Measurements from ENCODE around the gene SERPINB3. TPM values are rescaled to one million over a fixed set of nuclear protein-coding genes. Genes with fewer than 3 reads are reported as not detected.

Gene SERPINB3
- total RNA-seq, 1 donor from 2014 or later = not detected

DNA sequence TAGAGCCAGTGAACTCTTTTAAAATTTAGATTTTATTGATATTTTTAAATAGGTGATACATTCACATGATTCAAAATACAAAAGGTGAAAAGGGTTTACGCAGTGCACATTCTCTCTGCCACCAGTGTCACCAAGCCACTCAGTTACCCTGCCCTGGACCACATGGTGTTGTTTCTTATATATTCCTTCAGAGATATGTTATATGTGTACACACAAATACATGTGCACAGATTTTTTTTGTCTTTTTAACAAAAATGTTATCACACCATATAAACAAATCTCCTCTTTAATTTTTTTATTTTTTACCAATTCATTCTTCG is 43.8 kb downstream of the SERPINB3 start:
- H3K4me1 Mint-ChIP-seq (ENCODE audit: low read depth) = peaks cover 2% of the 10 kb centered on the region
- no peak for DNase-seq (ENCODE audit: low spot score, unreplicated experiment)
- H3K27ac Mint-ChIP-seq = no peak overlapping the region
- H3K4me3 Mint-ChIP-seq (ENCODE audit: low read depth) = no peak overlapping the region
- no peaks in the 10 kb centered on the region for H3K27me3 Mint-ChIP-seq
- peaks cover 5% of the 10 kb centered on the region for H3K9me3 Mint-ChIP-seq (ENCODE audit: low read depth)
- H3K36me3 Mint-ChIP-seq (ENCODE audit: insufficient read depth) = no peaks in the 10 kb centered on the region
- TF ChIP-seq, protein P1, sequence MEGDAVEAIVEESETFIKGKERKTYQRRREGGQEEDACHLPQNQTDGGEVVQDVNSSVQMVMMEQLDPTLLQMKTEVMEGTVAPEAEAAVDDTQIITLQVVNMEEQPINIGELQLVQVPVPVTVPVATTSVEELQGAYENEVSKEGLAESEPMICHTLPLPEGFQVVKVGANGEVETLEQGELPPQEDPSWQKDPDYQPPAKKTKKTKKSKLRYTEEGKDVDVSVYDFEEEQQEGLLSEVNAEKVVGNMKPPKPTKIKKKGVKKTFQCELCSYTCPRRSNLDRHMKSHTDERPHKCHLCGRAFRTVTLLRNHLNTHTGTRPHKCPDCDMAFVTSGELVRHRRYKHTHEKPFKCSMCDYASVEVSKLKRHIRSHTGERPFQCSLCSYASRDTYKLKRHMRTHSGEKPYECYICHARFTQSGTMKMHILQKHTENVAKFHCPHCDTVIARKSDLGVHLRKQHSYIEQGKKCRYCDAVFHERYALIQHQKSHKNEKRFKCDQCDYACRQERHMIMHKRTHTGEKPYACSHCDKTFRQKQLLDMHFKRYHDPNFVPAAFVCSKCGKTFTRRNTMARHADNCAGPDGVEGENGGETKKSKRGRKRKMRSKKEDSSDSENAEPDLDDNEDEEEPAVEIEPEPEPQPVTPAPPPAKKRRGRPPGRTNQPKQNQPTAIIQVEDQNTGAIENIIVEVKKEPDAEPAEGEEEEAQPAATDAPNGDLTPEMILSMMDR (IDR thresholded peaks at IDR 0.05; ENCODE audit: unreplicated experiment) = no peak

DNA sequence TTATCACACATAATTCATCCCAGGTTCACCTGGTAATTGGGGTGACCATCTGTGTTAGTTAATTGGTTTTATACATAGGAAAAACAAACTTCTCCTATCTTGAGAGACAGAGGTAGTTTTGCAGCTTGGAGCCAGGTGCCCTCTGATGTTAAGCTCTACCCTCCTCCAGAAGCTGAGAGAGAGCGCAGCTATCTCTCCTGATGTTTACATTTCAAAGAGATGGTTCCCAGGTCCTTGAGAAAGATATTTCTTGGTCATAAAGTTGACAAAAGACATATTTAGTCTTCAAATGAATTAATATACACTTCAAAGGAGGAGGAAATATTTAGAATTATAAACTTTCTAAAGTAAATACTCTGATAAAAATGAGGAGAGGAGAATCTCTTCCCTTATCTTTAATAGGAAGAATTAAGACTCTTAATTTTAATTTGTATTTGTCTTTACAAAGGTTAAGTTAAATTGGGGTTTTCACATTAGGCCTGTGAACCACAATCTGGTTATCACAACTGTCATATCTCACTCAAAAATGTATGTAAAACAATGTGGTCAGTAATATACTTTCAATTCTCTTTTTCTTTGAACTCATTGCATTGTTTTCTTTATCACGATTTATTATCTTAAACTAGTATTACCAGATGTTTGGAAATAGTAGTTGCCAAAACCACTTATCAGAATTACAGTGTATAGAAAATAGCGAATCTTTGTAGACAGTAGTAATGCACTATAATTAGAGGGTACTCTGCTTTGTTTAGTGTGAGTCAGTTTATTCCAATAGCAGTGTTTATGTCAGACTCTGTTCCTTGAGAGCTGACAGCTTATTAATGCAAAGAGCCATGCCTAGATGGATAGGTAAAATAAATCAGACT is 44.4 kb downstream of the SERPINB3 start:
- H3K27ac Mint-ChIP-seq = no peak overlapping the region
- H3K4me3 Mint-ChIP-seq (ENCODE audit: low read depth) = no peak overlapping the region
- H3K4me1 Mint-ChIP-seq (ENCODE audit: low read depth) = peaks cover 2% of the 10 kb centered on the region
- no peaks in the 10 kb centered on the region for H3K27me3 Mint-ChIP-seq
- H3K36me3 Mint-ChIP-seq (ENCODE audit: insufficient read depth) = no peaks in the 10 kb centered on the region
- DNase-seq (ENCODE audit: low spot score, unreplicated experiment) = no peak
- TF ChIP-seq, protein P1 (IDR thresholded peaks at IDR 0.05; ENCODE audit: unreplicated experiment) = no peak
- peaks cover 5% of the 10 kb centered on the region for H3K9me3 Mint-ChIP-seq (ENCODE audit: low read depth)

DNA sequence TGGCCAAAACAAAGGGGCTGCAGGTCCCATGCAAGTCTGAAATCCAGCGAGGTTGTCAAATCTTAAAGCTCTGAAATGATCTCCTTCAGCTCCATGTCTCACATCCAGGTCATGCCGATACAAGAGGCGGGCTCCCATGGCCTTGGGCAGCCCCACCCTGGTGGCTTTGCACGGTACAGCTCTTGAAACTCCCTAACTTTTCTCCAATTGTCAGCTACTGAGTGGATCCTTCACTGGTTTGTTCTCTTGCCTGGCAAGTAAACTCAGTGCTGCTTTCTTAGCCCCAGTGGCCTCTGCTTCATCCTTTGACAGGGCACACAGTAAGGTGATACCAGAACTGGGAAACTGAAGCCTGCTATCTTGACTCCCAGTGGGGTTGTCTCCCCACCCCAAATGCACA is 48.3 kb downstream of the SERPINB3 start:
- no peaks in the 10 kb centered on the region for H3K36me3 Mint-ChIP-seq (ENCODE audit: insufficient read depth)
- no peak for DNase-seq (ENCODE audit: low spot score, unreplicated experiment)
- H3K4me3 Mint-ChIP-seq (ENCODE audit: low read depth) = no peak overlapping the region
- H3K4me1 Mint-ChIP-seq (ENCODE audit: low read depth) = peaks cover 2% of the 10 kb centered on the region
- no peaks in the 10 kb centered on the region for H3K27me3 Mint-ChIP-seq
- no peaks in the 10 kb centered on the region for H3K9me3 Mint-ChIP-seq (ENCODE audit: low read depth)
- TF ChIP-seq, protein P1 (IDR thresholded peaks at IDR 0.05; ENCODE audit: unreplicated experiment) = no peak
- no peak overlapping the region for H3K27ac Mint-ChIP-seq

DNA sequence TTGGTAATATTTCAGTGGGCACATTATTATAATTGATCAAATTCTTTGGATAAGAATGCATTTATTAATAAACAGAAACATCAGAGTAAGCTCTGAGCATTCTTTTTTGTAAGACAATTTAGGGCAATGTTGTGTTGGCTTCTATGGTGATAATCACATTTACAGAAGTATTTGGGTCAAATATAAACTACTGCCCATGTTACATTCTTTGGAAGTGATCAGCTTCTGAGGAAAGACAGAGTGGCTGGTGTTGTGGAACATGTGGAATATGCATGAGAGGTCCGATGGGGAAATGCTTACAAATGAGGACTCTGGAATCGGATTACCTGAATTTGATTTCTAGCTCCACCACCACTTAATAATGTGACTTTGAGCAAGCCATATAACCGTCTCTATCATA is 55.2 kb downstream of the SERPINB3 start:
- no peak for DNase-seq (ENCODE audit: low spot score, unreplicated experiment)
- Mint-ChIP-seq H3K27me3 (no peaks in the 10 kb centered on the region), H3K9me3 (ENCODE audit: low read depth) (no peaks in the 10 kb centered on the region), H3K4me3 (ENCODE audit: low read depth) (no peak overlapping the region), H3K27ac (no peak overlapping the region), H3K36me3 (ENCODE audit: insufficient read depth) (no peaks in the 10 kb centered on the region), H3K4me1 (ENCODE audit: low read depth) (no peaks in the 10 kb centered on the region)
- TF ChIP-seq, protein P1 (IDR thresholded peaks at IDR 0.05; ENCODE audit: unreplicated experiment) = no peak

Other genes with a start within 250 kb of the SERPINB3 start
- 49.1 and 56.4 TPM in 2 replicates for gene VPS4B, start 239.4 kb downstream of the SERPINB3 start, total RNA-seq
- 0.22 TPM in 1 of 2 replicates, not detected in the other for gene SERPINB5, start 184.9 kb downstream of the SERPINB3 start, total RNA-seq
- not detected in 2 replicates for gene SERPINB12, start 119.5 kb downstream of the SERPINB3 start, total RNA-seq
- not detected in 2 replicates for gene SERPINB13, start 74.5 kb downstream of the SERPINB3 start, total RNA-seq
- not detected in 2 replicates for gene SERPINB4, start 17.6 kb downstream of the SERPINB3 start, total RNA-seq
- gene SERPINB11, start 41.1 kb upstream of the SERPINB3 start, total RNA-seq = not detected in 2 replicates
- not detected in 2 replicates for gene SERPINB7, start 113.5 kb upstream of the SERPINB3 start, total RNA-seq
- not detected in 2 replicates for gene SERPINB2, start 225.8 kb upstream of the SERPINB3 start, total RNA-seq
- not detected in 2 replicates for gene SERPINB10, start 246.1 kb upstream of the SERPINB3 start, total RNA-seq